ENCODE data around the gene NAA40. TPM values are rescaled to one million over a fixed set of nuclear protein-coding genes. Genes with fewer than 3 reads are reported as not detected.

NAA40 gene
- total and polyA plus RNA-seq, 4 donors = 9.2 to 20.5 (median 13.8) TPM

- H3K36me3 ChIP-seq (ENCODE audit: control insufficient read depth in 4 of 4, insufficient read depth in 4 of 4, low read length in 4 of 4) = peaks cover 0 to 11% (median 3%) of the 10 kb centered on the region in 4 donors
- ATAC-seq (ENCODE audit: insufficient read depth, low FRiP score) (no peak), DNase-seq (peak in 1 of 3 donors; percentile 18)
- H3K27ac ChIP-seq (ENCODE audit: low read depth in 1 of 2, low read length in 1 of 2) = peak overlapping the region; percentile 15 to 63
- no peaks in the 10 kb centered on the region for H3K27me3 ChIP-seq (ENCODE audit: control insufficient read depth in 3 of 3, insufficient read depth in 3 of 3, low read length in 2 of 3)
- WGBS, 2 donors = 65 to 77% methylated on average over 8 of the region's 8 CpGs
- H3K4me1 ChIP-seq (ENCODE audit: control insufficient read depth in 5 of 5, insufficient read depth in 5 of 5, low read length in 5 of 5) = peaks cover 0 to 10% (median 4%) of the 10 kb centered on the region in 5 donors
- H3K9ac ChIP-seq (ENCODE audit: insufficient read depth in 1 of 2, low read length in 2 of 2) = no peak overlapping the region
- no peak for TF ChIP-seq CTCF (IDR thresholded peaks at IDR 0.05; ENCODE audit: control extremely low read depth, extremely low read depth)
- no peaks in the 10 kb centered on the region for H3K9me3 ChIP-seq (ENCODE audit: control insufficient read depth in 4 of 4, insufficient read depth in 3 of 4, low read length in 3 of 4)
- no peak overlapping the region for H3K4me3 ChIP-seq
Observed at GRCh38 chr11:63944987-63945386, 6.2 kb downstream of the NAA40 start.

- H3K36me3 ChIP-seq (ENCODE audit: control insufficient read depth in 4 of 4, insufficient read depth in 4 of 4, low read length in 4 of 4) = peaks cover 2 to 11% (median 3%) of the 10 kb centered on the region in 4 donors
- peak; percentile 82 to 90 (median 88) for DNase-seq
- H3K27ac ChIP-seq (ENCODE audit: low read depth in 1 of 2, low read length in 1 of 2) = peak overlapping the region; percentile 15 to 63
- H3K4me1 ChIP-seq (ENCODE audit: control insufficient read depth in 5 of 5, insufficient read depth in 5 of 5, low read length in 5 of 5) = peaks cover 0 to 10% (median under 1%) of the 10 kb centered on the region in 5 donors
- 51 to 56% methylated on average over 14 of the region's 14 CpGs for WGBS, 2 donors
- peak; percentile 79 for ATAC-seq (ENCODE audit: insufficient read depth, low FRiP score)
- no peak overlapping the region for H3K4me3 ChIP-seq
- peak overlapping the region in 1 of 2 donors; percentile 17 for H3K9ac ChIP-seq (ENCODE audit: insufficient read depth in 1 of 2, low read length in 2 of 2)
- peak; percentile 77 for TF ChIP-seq CTCF (IDR thresholded peaks at IDR 0.05; ENCODE audit: control extremely low read depth, extremely low read depth)
- no peaks in the 10 kb centered on the region for H3K9me3 ChIP-seq (ENCODE audit: control insufficient read depth in 4 of 4, insufficient read depth in 3 of 4, low read length in 3 of 4)
- no peaks in the 10 kb centered on the region for H3K27me3 ChIP-seq (ENCODE audit: control insufficient read depth in 3 of 3, insufficient read depth in 3 of 3, low read length in 2 of 3)
Observed at GRCh38 chr11:63945477-63946163, 6.8 kb downstream of the NAA40 start.

- H3K4me1 ChIP-seq (ENCODE audit: control insufficient read depth in 5 of 5, insufficient read depth in 5 of 5, low read length in 5 of 5) = no peaks in the 10 kb centered on the region
- no peak for ATAC-seq (ENCODE audit: insufficient read depth, low FRiP score)
- no peak overlapping the region for H3K27ac ChIP-seq (ENCODE audit: low read depth in 1 of 2, low read length in 1 of 2)
- H3K4me3 ChIP-seq = no peak overlapping the region
- H3K36me3 ChIP-seq (ENCODE audit: control insufficient read depth in 4 of 4, insufficient read depth in 4 of 4, low read length in 4 of 4) = peaks cover 8 to 28% (median 24%) of the 10 kb centered on the region in 4 donors
- WGBS, 2 donors = 61 to 77% methylated on average over 20 of the region's 20 CpGs
- no peak for TF ChIP-seq CTCF (IDR thresholded peaks at IDR 0.05; ENCODE audit: control extremely low read depth, extremely low read depth)
- H3K9ac ChIP-seq (ENCODE audit: insufficient read depth in 1 of 2, low read length in 2 of 2) = no peak overlapping the region
- no peaks in the 10 kb centered on the region for H3K27me3 ChIP-seq (ENCODE audit: control insufficient read depth in 3 of 3, insufficient read depth in 3 of 3, low read length in 2 of 3)
- DNase-seq = no peak
- H3K9me3 ChIP-seq (ENCODE audit: control insufficient read depth in 4 of 4, insufficient read depth in 3 of 4, low read length in 3 of 4) = peaks cover 0 to 2% (median 0%) of the 10 kb centered on the region in 4 donors
Observed at GRCh38 chr11:63951779-63952536, 13.2 kb downstream of the NAA40 start.

Data from lung (tissue), 12 donors.